Glutamatergic neuron (in vitro differentiated cells): Measurements from ENCODE around the gene STK4. TPM values are rescaled to one million over a fixed set of nuclear protein-coding genes. Genes with fewer than 3 reads are reported as not detected.

Experiments used
- DNase-seq: peaks from one replicate; pipeline ENCODE4 v3.0.0; 2022
- H3K27ac Mint-ChIP-seq: one replicate; pipeline ENCODE4 v1.8.0; 2020; ENCODE audit warnings: mild to moderate bottlenecking, mixed read lengths, inconsistent platforms; ENCODE audit not compliant: unreplicated experiment
- H3K27me3 Mint-ChIP-seq: one replicate; pipeline ENCODE4 v1.8.0; 2020; ENCODE audit warnings: mild to moderate bottlenecking, moderate library complexity, mixed read lengths, inconsistent platforms; ENCODE audit not compliant: unreplicated experiment
- H3K36me3 Mint-ChIP-seq: one replicate; pipeline ENCODE4 v1.8.0; 2020; ENCODE audit warnings: mild to moderate bottlenecking, mixed read lengths, inconsistent platforms; ENCODE audit not compliant: unreplicated experiment
- H3K4me1 Mint-ChIP-seq: one replicate; pipeline ENCODE4 v1.8.0; 2020; ENCODE audit warnings: mild to moderate bottlenecking, low read depth, mixed read lengths, inconsistent platforms; ENCODE audit not compliant: unreplicated experiment
- H3K4me3 Mint-ChIP-seq: one replicate; pipeline ENCODE4 v1.8.0; 2020; ENCODE audit warnings: mild to moderate bottlenecking, mixed read lengths, inconsistent platforms; ENCODE audit not compliant: unreplicated experiment
- H3K9me3 Mint-ChIP-seq: one replicate; pipeline ENCODE4 v1.8.0; 2020; ENCODE audit warnings: mild to moderate bottlenecking, moderate library complexity, mixed read lengths, inconsistent platforms; ENCODE audit not compliant: unreplicated experiment
- CTCF ChIP-seq: fragments of 200-600 bp; sonication (generic); IDR thresholded peaks from one replicate; pipeline ENCODE4 v1.5.0; 2021; ENCODE audit not compliant: partially characterized antibody, unreplicated experiment
- total RNA-seq: library from RNA; stranded (reverse); fragmentation: NEBNext Ultra II Directional; extraction: Animal tissue kit (Norgen Biotek cat#: 25700); gene quantifications from one replicate; pipeline ENCODE4 v1.2.1, GENCODE V29; 2021; ENCODE audit not compliant: unreplicated experiment

STK4 gene
- total RNA-seq, 1 donor from 2014 or later = 32.6 TPM

GRCh38 chr20:44943828-44944227 lies 22.5 kb upstream of the STK4 start:
- peaks cover 4% of the 10 kb centered on the region for H3K36me3 Mint-ChIP-seq

GRCh38 chr20:44945261-44945660 lies 21.1 kb upstream of the STK4 start:
- Mint-ChIP-seq H3K9me3 (no peaks in the 10 kb centered on the region), H3K27me3 (no peaks in the 10 kb centered on the region), H3K27ac (no peak overlapping the region), H3K4me3 (no peak overlapping the region), H3K36me3 (no peaks in the 10 kb centered on the region), H3K4me1 (no peaks in the 10 kb centered on the region)
- no peak for DNase-seq
- no peak for TF ChIP-seq CTCF

More at GRCh38 chr20:44943828-44944227, 22.5 kb upstream of the STK4 start:
- TF ChIP-seq CTCF = no peak
- no peak for DNase-seq
- no peaks in the 10 kb centered on the region for H3K9me3 Mint-ChIP-seq
- H3K27me3 Mint-ChIP-seq = no peaks in the 10 kb centered on the region
- H3K4me1 Mint-ChIP-seq = no peaks in the 10 kb centered on the region
- H3K4me3 Mint-ChIP-seq = no peak overlapping the region
- no peak overlapping the region for H3K27ac Mint-ChIP-seq

GRCh38 chr20:44946271-44946852 lies 19.9 kb upstream of the STK4 start:
- no peaks in the 10 kb centered on the region for H3K36me3 Mint-ChIP-seq
- DNase-seq = no peak
- no peak overlapping the region for H3K4me3 Mint-ChIP-seq
- no peaks in the 10 kb centered on the region for H3K4me1 Mint-ChIP-seq
- H3K9me3 Mint-ChIP-seq = no peaks in the 10 kb centered on the region
- TF ChIP-seq CTCF = no peak
- H3K27ac Mint-ChIP-seq = no peak overlapping the region
- H3K27me3 Mint-ChIP-seq = no peaks in the 10 kb centered on the region

- H3K4me1 Mint-ChIP-seq = no peaks in the 10 kb centered on the region
- TF ChIP-seq CTCF = no peak
- DNase-seq = no peak
- H3K4me3 Mint-ChIP-seq = no peak overlapping the region
- no peak overlapping the region for H3K27ac Mint-ChIP-seq
- H3K36me3 Mint-ChIP-seq = no peaks in the 10 kb centered on the region
- no peaks in the 10 kb centered on the region for H3K27me3 Mint-ChIP-seq
- H3K9me3 Mint-ChIP-seq = no peaks in the 10 kb centered on the region
These were observed 18.2 kb upstream of the STK4 start for GRCh38 chr20:44948107-44948506.

GRCh38 chr20:44948513-44948912 lies 17.8 kb upstream of the STK4 start:
- Mint-ChIP-seq H3K9me3 (no peaks in the 10 kb centered on the region), H3K4me1 (no peaks in the 10 kb centered on the region), H3K27ac (no peak overlapping the region), H3K36me3 (no peaks in the 10 kb centered on the region), H3K4me3 (no peak overlapping the region), H3K27me3 (no peaks in the 10 kb centered on the region)
- TF ChIP-seq CTCF = no peak
- DNase-seq = no peak
